Retinal pigment epithelial cell (primary cell): ENCODE results near the gene LMF2.

ENCODE experiments used
- DNase-seq: peaks from one replicate; pipeline ENCODE4 v3.0.0-alpha.2; 2010; ENCODE audit warnings: low read depth
- H3K4me3 ChIP-seq: 2 replicates; pipeline ENCODE4 v1.5.1; 2011; ENCODE audit warnings: mild to moderate bottlenecking, low read length, control low read depth, moderate library complexity
- CTCF ChIP-seq: conservative IDR thresholded peaks from 2 replicates; pipeline ENCODE4 v1.5.1; 2011; ENCODE audit warnings: low read depth, low read length, control low read depth, inconsistent platforms

The LMF2 gene

GRCh38 chr22:50475652-50476002, 31.9 kb downstream of the LMF2 start:
- no peak for DNase-seq
- no peak overlapping the region for H3K4me3 ChIP-seq
- no peak for TF ChIP-seq CTCF

- DNase-seq: peak; percentile 52
- no peak for TF ChIP-seq CTCF
- H3K4me3 ChIP-seq: peak within 1 kb of the TSS; percentile 63
Observed at GRCh38 chr22:50474710-50475651, 32.5 kb downstream of the LMF2 start, which contains the start of gene SBF1. Gene SBF1, minus strand, starts transcription at chr22:50475035. Its CDS starts 195 bp downstream, at chr22:50474840.

GRCh38 chr22:50473855-50474671, 33.4 kb downstream of the LMF2 start:
- peak overlapping the region; percentile 63 for H3K4me3 ChIP-seq
- TF ChIP-seq CTCF: no peak
- peak; percentile 34 for DNase-seq

- TF ChIP-seq CTCF: peak; percentile 52
- no peak for DNase-seq
- H3K4me3 ChIP-seq: no peak overlapping the region
Observed at GRCh38 chr22:50473088-50473487, 34.4 kb downstream of the LMF2 start.

GRCh38 chr22:50471962-50472361, 35.5 kb downstream of the LMF2 start:
- no peak for DNase-seq
- TF ChIP-seq CTCF: no peak
- no peak overlapping the region for H3K4me3 ChIP-seq

- no peak for TF ChIP-seq CTCF
- no peak for DNase-seq
- no peak overlapping the region for H3K4me3 ChIP-seq
Observed at GRCh38 chr22:50471197-50471847, 36.2 kb downstream of the LMF2 start.
